Fibroblast of villous mesenchyme (primary cell): ENCODE measurements around the gene SPIRE1. TPM values are rescaled to one million over a fixed set of nuclear protein-coding genes. Genes with fewer than 3 reads are reported as not detected.

Source experiments
- DNase-seq: peaks from one replicate; pipeline ENCODE4 v3.0.0-alpha.2; 2010; ENCODE audit warnings: low read depth
- H3K4me3 ChIP-seq: 2 replicates; pipeline ENCODE4 v1.5.1; 2011; ENCODE audit warnings: low read depth, mild to moderate bottlenecking, low read length
- total RNA-seq: library from RNA; depleted of rRNA; stranded (reverse); fragments of >200 nt; gene quantifications from 2 replicates; pipeline ENCODE4 v1.2.3, GENCODE V29; 2012
- TF ChIP-seq, protein P1 (sequence below): IDR thresholded peaks from 2 replicates; pipeline ENCODE4 v1.5.1; 2012; ENCODE audit warnings: low read depth, mild to moderate bottlenecking, low read length; ENCODE audit not compliant: insufficient read depth

Gene SPIRE1
- total RNA-seq, 1 donor, result 39.3 TPM

- no peak for DNase-seq
- H3K4me3 ChIP-seq, result no peak overlapping the region
- TF ChIP-seq, protein P1, sequence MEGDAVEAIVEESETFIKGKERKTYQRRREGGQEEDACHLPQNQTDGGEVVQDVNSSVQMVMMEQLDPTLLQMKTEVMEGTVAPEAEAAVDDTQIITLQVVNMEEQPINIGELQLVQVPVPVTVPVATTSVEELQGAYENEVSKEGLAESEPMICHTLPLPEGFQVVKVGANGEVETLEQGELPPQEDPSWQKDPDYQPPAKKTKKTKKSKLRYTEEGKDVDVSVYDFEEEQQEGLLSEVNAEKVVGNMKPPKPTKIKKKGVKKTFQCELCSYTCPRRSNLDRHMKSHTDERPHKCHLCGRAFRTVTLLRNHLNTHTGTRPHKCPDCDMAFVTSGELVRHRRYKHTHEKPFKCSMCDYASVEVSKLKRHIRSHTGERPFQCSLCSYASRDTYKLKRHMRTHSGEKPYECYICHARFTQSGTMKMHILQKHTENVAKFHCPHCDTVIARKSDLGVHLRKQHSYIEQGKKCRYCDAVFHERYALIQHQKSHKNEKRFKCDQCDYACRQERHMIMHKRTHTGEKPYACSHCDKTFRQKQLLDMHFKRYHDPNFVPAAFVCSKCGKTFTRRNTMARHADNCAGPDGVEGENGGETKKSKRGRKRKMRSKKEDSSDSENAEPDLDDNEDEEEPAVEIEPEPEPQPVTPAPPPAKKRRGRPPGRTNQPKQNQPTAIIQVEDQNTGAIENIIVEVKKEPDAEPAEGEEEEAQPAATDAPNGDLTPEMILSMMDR, result no peak
These were observed 36.1 kb upstream of the SPIRE1 start for GRCh38 chr18:12694032-12694431.

DNA sequence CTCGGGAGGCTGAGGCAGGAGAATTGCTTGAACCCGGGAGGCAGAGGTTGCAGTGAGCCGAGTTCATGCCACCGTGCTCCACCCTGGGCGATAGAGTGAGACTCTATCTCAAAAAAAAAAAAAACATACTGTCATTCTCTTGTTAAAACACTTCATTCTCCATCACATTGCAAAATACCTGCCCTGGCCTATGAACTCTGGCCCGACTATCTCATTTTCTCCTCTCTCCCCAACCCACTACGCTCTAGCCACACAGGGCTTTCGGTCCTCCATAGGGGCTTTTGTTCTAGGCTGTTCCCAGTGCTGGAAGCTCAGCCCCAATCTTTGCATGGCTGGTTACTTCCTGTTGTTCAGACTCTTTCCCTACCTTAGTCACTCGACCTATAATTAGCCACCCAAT, 34.3 kb upstream of the SPIRE1 start:
- DNase-seq, result no peak
- H3K4me3 ChIP-seq, result no peak overlapping the region
- TF ChIP-seq, protein P1, result no peak

GRCh38 chr18:12689256-12689850, 31.4 kb upstream of the SPIRE1 start:
- no peak overlapping the region for H3K4me3 ChIP-seq
- no peak for DNase-seq
- TF ChIP-seq, protein P1, result no peak

DNA sequence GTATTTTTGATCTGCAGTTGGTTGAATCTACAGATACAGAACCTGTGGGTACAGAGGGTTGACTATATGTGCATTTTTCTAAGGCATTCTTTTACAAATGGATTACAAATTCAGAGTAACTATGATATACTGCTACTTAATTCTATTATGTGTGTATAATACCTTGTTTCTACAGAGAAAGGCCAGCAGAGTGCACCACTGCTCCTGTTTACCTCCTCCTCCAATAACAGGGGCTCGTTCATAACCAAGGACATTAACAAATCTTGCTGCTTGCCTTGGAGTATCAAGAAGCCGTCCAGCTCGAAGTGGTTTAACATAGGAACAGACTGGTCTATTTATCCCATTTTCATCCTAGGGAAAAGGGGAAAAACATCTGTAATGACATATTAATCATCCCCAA, 28.2 kb upstream of the SPIRE1 start:
- no peak overlapping the region for H3K4me3 ChIP-seq
- DNase-seq, result peak; percentile 38
- TF ChIP-seq, protein P1, result peak; percentile 24

- H3K4me3 ChIP-seq, result no peak overlapping the region
- TF ChIP-seq, protein P1, result no peak
- DNase-seq, result peak; percentile 61
These were observed 21.4 kb upstream of the SPIRE1 start for GRCh38 chr18:12679183-12679786.

GRCh38 chr18:12668041-12668440, 10.1 kb upstream of the SPIRE1 start:
- H3K4me3 ChIP-seq, result no peak overlapping the region
- DNase-seq, result no peak
- TF ChIP-seq, protein P1, result no peak
